Liver (tissue), 2 donors: ENCODE data around the gene PTPRD.

ENCODE experiments used
- YY1 ChIP-seq: IDR thresholded peaks from 2 replicates; pipeline ENCODE4 v1.6.1; 2016; ENCODE audit warnings: antibody characterized with exemption, mild to moderate bottlenecking
- TF ChIP-seq, protein P1 (sequence below): fragments of 150-350 bp; IDR thresholded peaks from 2 replicates; pipeline ENCODE4 v1.5.1; 2017; ENCODE audit warnings: improper control_type of control experiment, low read depth, low read length; ENCODE audit not compliant: missing input control
- TF ChIP-seq, protein P2 (sequence below): IDR thresholded peaks from 2 replicates; pipeline ENCODE4 v1.6.1; 2016; ENCODE audit warnings: antibody characterized with exemption, mild to moderate bottlenecking
- donor health status: healthy.

GRCh38 chr9:8365029-8365428 lies 2247.8 kb downstream of the PTPRD start:
- no peak for TF ChIP-seq YY1
- TF ChIP-seq, protein P1, sequence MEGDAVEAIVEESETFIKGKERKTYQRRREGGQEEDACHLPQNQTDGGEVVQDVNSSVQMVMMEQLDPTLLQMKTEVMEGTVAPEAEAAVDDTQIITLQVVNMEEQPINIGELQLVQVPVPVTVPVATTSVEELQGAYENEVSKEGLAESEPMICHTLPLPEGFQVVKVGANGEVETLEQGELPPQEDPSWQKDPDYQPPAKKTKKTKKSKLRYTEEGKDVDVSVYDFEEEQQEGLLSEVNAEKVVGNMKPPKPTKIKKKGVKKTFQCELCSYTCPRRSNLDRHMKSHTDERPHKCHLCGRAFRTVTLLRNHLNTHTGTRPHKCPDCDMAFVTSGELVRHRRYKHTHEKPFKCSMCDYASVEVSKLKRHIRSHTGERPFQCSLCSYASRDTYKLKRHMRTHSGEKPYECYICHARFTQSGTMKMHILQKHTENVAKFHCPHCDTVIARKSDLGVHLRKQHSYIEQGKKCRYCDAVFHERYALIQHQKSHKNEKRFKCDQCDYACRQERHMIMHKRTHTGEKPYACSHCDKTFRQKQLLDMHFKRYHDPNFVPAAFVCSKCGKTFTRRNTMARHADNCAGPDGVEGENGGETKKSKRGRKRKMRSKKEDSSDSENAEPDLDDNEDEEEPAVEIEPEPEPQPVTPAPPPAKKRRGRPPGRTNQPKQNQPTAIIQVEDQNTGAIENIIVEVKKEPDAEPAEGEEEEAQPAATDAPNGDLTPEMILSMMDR: no peak
- TF ChIP-seq, protein P2, sequence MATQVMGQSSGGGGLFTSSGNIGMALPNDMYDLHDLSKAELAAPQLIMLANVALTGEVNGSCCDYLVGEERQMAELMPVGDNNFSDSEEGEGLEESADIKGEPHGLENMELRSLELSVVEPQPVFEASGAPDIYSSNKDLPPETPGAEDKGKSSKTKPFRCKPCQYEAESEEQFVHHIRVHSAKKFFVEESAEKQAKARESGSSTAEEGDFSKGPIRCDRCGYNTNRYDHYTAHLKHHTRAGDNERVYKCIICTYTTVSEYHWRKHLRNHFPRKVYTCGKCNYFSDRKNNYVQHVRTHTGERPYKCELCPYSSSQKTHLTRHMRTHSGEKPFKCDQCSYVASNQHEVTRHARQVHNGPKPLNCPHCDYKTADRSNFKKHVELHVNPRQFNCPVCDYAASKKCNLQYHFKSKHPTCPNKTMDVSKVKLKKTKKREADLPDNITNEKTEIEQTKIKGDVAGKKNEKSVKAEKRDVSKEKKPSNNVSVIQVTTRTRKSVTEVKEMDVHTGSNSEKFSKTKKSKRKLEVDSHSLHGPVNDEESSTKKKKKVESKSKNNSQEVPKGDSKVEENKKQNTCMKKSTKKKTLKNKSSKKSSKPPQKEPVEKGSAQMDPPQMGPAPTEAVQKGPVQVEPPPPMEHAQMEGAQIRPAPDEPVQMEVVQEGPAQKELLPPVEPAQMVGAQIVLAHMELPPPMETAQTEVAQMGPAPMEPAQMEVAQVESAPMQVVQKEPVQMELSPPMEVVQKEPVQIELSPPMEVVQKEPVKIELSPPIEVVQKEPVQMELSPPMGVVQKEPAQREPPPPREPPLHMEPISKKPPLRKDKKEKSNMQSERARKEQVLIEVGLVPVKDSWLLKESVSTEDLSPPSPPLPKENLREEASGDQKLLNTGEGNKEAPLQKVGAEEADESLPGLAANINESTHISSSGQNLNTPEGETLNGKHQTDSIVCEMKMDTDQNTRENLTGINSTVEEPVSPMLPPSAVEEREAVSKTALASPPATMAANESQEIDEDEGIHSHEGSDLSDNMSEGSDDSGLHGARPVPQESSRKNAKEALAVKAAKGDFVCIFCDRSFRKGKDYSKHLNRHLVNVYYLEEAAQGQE: no peak
